Measurements from ENCODE around the gene OR11A1. TPM values are rescaled to one million over a fixed set of nuclear protein-coding genes. Genes with fewer than 3 reads are reported as not detected.

Gene OR11A1
- total RNA-seq = not detected in 2 replicates

- Mint-ChIP-seq H3K9me3 (no peaks in the 10 kb centered on the region), H3K27me3 (peaks cover 17% of the 10 kb centered on the region), H3K4me3 (no peak within 1 kb of the TSS), H3K27ac (no peak within 1 kb of the TSS), H3K36me3 (ENCODE audit: low read depth) (no peaks in the 10 kb centered on the region), H3K4me1 (no peaks in the 10 kb centered on the region)
- intact Hi-C loops (cut with micrococcal nuclease) = no loop called here
- no peak for DNase-seq
Observed at GRCh38 chr6:29456971-29457370, at the start of gene OR11A1, which contains the start of gene OR2H1. Gene OR11A1, minus strand, starts transcription at chr6:29457071. Its CDS starts 29,430 bp downstream, at chr6:29427641. Gene OR2H1, plus strand, starts transcription at chr6:29457155. Its CDS starts 4,615 bp downstream, at chr6:29461770.

- Mint-ChIP-seq H3K9me3 (no peaks in the 10 kb centered on the region), H3K4me1 (no peaks in the 10 kb centered on the region), H3K27ac (no peak overlapping the region), H3K27me3 (peaks cover 11% of the 10 kb centered on the region), H3K36me3 (ENCODE audit: low read depth) (no peaks in the 10 kb centered on the region), H3K4me3 (no peak overlapping the region)
- DNase-seq = no peak
- intact Hi-C loops (cut with micrococcal nuclease) = no loop called here
Observed at GRCh38 chr6:29506446-29507067, 49.7 kb upstream of the OR11A1 start.

- Mint-ChIP-seq H3K27ac (no peak overlapping the region), H3K4me1 (no peaks in the 10 kb centered on the region), H3K9me3 (no peaks in the 10 kb centered on the region), H3K4me3 (no peak overlapping the region), H3K36me3 (ENCODE audit: low read depth) (no peaks in the 10 kb centered on the region), H3K27me3 (peaks cover 9% of the 10 kb centered on the region)
- no peak for DNase-seq
- intact Hi-C loops (cut with micrococcal nuclease) = no loop called here
Observed at GRCh38 chr6:29505808-29506207, 48.9 kb upstream of the OR11A1 start.

- no peak for DNase-seq
- Mint-ChIP-seq H3K36me3 (ENCODE audit: low read depth) (no peaks in the 10 kb centered on the region), H3K4me3 (no peak overlapping the region), H3K9me3 (no peaks in the 10 kb centered on the region), H3K4me1 (no peaks in the 10 kb centered on the region), H3K27me3 (peaks cover 4% of the 10 kb centered on the region), H3K27ac (no peak overlapping the region)
- intact Hi-C loops (cut with micrococcal nuclease) = no loop called here
Observed at GRCh38 chr6:29504961-29505360, 48.1 kb upstream of the OR11A1 start.

GRCh38 chr6:29502597-29502996 lies 45.7 kb upstream of the OR11A1 start:
- intact Hi-C loops (cut with micrococcal nuclease) = no loop called here
- H3K9me3 Mint-ChIP-seq = no peaks in the 10 kb centered on the region
- no peaks in the 10 kb centered on the region for H3K36me3 Mint-ChIP-seq (ENCODE audit: low read depth)
- no peak for DNase-seq
- peaks cover 15% of the 10 kb centered on the region for H3K27me3 Mint-ChIP-seq
- H3K4me3 Mint-ChIP-seq = no peak overlapping the region
- H3K4me1 Mint-ChIP-seq = no peaks in the 10 kb centered on the region
- H3K27ac Mint-ChIP-seq = no peak overlapping the region

- no peak for DNase-seq
- H3K27me3 Mint-ChIP-seq = peaks cover 18% of the 10 kb centered on the region
- intact Hi-C loops (cut with micrococcal nuclease) = no loop called here
- H3K27ac Mint-ChIP-seq = no peak overlapping the region
- no peaks in the 10 kb centered on the region for H3K9me3 Mint-ChIP-seq
- no peaks in the 10 kb centered on the region for H3K36me3 Mint-ChIP-seq (ENCODE audit: low read depth)
- H3K4me3 Mint-ChIP-seq = no peak overlapping the region
- H3K4me1 Mint-ChIP-seq = no peaks in the 10 kb centered on the region
Observed at GRCh38 chr6:29502181-29502580, 45.3 kb upstream of the OR11A1 start.

- no peak for DNase-seq
- Mint-ChIP-seq H3K27me3 (peaks cover 24% of the 10 kb centered on the region), H3K4me3 (no peak overlapping the region), H3K4me1 (no peaks in the 10 kb centered on the region), H3K36me3 (ENCODE audit: low read depth) (no peaks in the 10 kb centered on the region), H3K27ac (no peak overlapping the region), H3K9me3 (no peaks in the 10 kb centered on the region)
- intact Hi-C loops (cut with micrococcal nuclease) = no loop called here
Observed at GRCh38 chr6:29501106-29501505, 44.2 kb upstream of the OR11A1 start.

- Mint-ChIP-seq H3K27ac (no peak overlapping the region), H3K4me1 (no peaks in the 10 kb centered on the region), H3K4me3 (no peak overlapping the region), H3K27me3 (peaks cover 25% of the 10 kb centered on the region), H3K36me3 (ENCODE audit: low read depth) (no peaks in the 10 kb centered on the region), H3K9me3 (no peaks in the 10 kb centered on the region)
- intact Hi-C loops (cut with micrococcal nuclease) = no loop called here
- no peak for DNase-seq
Observed at GRCh38 chr6:29500594-29500993, 43.7 kb upstream of the OR11A1 start.

- no peaks in the 10 kb centered on the region for H3K36me3 Mint-ChIP-seq (ENCODE audit: low read depth)
- no peaks in the 10 kb centered on the region for H3K4me1 Mint-ChIP-seq
- H3K27me3 Mint-ChIP-seq = peaks cover 33% of the 10 kb centered on the region
- intact Hi-C loops (cut with micrococcal nuclease) = no loop called here
- no peak overlapping the region for H3K27ac Mint-ChIP-seq
- H3K9me3 Mint-ChIP-seq = no peaks in the 10 kb centered on the region
- DNase-seq = no peak
- H3K4me3 Mint-ChIP-seq = no peak overlapping the region
Observed at GRCh38 chr6:29499704-29500103, 42.8 kb upstream of the OR11A1 start.

- Mint-ChIP-seq H3K36me3 (ENCODE audit: low read depth) (no peaks in the 10 kb centered on the region), H3K9me3 (no peaks in the 10 kb centered on the region), H3K27ac (no peak overlapping the region), H3K27me3 (peaks cover 34% of the 10 kb centered on the region), H3K4me1 (no peaks in the 10 kb centered on the region), H3K4me3 (no peak overlapping the region)
- intact Hi-C loops (cut with micrococcal nuclease) = no loop called here
- DNase-seq = no peak
Observed at GRCh38 chr6:29496961-29497360, 40.1 kb upstream of the OR11A1 start.

- Mint-ChIP-seq H3K27ac (no peak overlapping the region), H3K36me3 (ENCODE audit: low read depth) (no peaks in the 10 kb centered on the region), H3K4me3 (no peak overlapping the region), H3K27me3 (peaks cover 37% of the 10 kb centered on the region), H3K4me1 (no peaks in the 10 kb centered on the region), H3K9me3 (no peaks in the 10 kb centered on the region)
- intact Hi-C loops (cut with micrococcal nuclease) = no loop called here
- DNase-seq = no peak
Observed at GRCh38 chr6:29495571-29495970, 38.7 kb upstream of the OR11A1 start.

GRCh38 chr6:29494131-29494530 lies 37.3 kb upstream of the OR11A1 start:
- no peak for DNase-seq
- no peaks in the 10 kb centered on the region for H3K4me1 Mint-ChIP-seq
- H3K27ac Mint-ChIP-seq = no peak overlapping the region
- H3K9me3 Mint-ChIP-seq = no peaks in the 10 kb centered on the region
- intact Hi-C loops (cut with micrococcal nuclease) = no loop called here
- H3K27me3 Mint-ChIP-seq = peaks cover 36% of the 10 kb centered on the region
- H3K4me3 Mint-ChIP-seq = no peak overlapping the region
- H3K36me3 Mint-ChIP-seq (ENCODE audit: low read depth) = no peaks in the 10 kb centered on the region

- H3K36me3 Mint-ChIP-seq (ENCODE audit: low read depth) = no peaks in the 10 kb centered on the region
- H3K4me3 Mint-ChIP-seq = no peak overlapping the region
- peaks cover 30% of the 10 kb centered on the region for H3K27me3 Mint-ChIP-seq
- DNase-seq = no peak
- H3K9me3 Mint-ChIP-seq = no peaks in the 10 kb centered on the region
- H3K27ac Mint-ChIP-seq = no peak overlapping the region
- intact Hi-C loops (cut with micrococcal nuclease) = no loop called here
- H3K4me1 Mint-ChIP-seq = no peaks in the 10 kb centered on the region
Observed at GRCh38 chr6:29493261-29493660, 36.4 kb upstream of the OR11A1 start.

- Mint-ChIP-seq H3K27me3 (peaks cover 22% of the 10 kb centered on the region), H3K36me3 (ENCODE audit: low read depth) (no peaks in the 10 kb centered on the region), H3K27ac (no peak overlapping the region), H3K4me1 (no peaks in the 10 kb centered on the region), H3K4me3 (no peak overlapping the region), H3K9me3 (no peaks in the 10 kb centered on the region)
- no peak for DNase-seq
- intact Hi-C loops (cut with micrococcal nuclease) = no loop called here
Observed at GRCh38 chr6:29491574-29491973, 34.7 kb upstream of the OR11A1 start.

- no peaks in the 10 kb centered on the region for H3K36me3 Mint-ChIP-seq (ENCODE audit: low read depth)
- no peak overlapping the region for H3K27ac Mint-ChIP-seq
- no peaks in the 10 kb centered on the region for H3K9me3 Mint-ChIP-seq
- H3K27me3 Mint-ChIP-seq = peaks cover 21% of the 10 kb centered on the region
- no peak for DNase-seq
- intact Hi-C loops (cut with micrococcal nuclease) = no loop called here
- no peak overlapping the region for H3K4me3 Mint-ChIP-seq
- H3K4me1 Mint-ChIP-seq = no peaks in the 10 kb centered on the region
Observed at GRCh38 chr6:29490552-29490951, 33.7 kb upstream of the OR11A1 start.
